Kidney tubule cell (primary cell): ENCODE measurements around the gene TRAK1.

Experiments
- DNase-seq: peaks from one replicate; pipeline ENCODE4 v3.0.0-alpha.2; 2018; ENCODE audit warnings: low spot score

The TRAK1 gene

DNA sequence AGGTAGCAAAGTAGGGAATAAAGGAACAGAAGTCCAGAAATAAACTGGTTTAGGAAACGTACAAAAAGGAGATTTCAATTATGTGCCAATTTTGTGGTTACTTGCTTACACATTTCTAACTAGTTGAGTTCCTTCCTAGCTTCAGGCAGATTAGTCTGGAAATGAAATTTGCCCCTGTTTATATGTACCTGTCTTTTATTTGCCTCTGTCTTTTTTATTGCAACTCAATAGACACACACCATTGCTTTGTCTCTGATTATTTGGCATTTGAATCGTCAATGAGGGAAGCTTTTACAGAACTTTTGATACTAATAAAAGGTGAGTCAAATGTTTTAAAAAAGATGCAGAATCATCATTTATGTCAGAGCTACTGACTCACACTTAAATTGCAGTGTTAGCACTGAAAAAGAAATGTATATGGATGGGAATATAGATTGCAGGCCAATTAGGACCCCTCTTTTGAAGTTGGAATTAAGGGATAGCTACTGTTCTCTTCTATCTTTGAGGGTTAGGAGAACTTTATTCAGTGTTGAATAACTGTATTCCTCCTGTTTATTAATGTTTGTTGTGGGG is 60.5 kb downstream of the TRAK1 start:
- DNase-seq = no peak

DNA sequence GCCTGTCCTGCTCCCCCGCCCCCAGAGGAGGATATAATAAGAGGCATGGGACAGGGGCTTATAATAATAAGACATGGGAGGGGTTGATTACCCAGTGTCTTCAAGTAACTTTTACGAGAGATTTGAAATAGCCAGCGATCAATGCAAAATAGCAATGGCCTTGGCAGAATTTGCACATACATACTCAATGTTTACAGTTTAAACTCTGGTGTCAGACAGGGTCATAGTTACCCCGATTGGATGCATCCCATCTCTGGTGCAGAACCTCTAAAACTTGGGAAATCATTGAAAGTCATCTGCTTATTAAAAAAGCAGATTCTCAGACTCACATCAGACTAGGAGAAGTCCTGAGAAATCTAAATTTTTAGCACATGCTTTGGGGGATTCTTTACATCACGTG is 61.0 kb downstream of the TRAK1 start:
- DNase-seq = no peak

DNA sequence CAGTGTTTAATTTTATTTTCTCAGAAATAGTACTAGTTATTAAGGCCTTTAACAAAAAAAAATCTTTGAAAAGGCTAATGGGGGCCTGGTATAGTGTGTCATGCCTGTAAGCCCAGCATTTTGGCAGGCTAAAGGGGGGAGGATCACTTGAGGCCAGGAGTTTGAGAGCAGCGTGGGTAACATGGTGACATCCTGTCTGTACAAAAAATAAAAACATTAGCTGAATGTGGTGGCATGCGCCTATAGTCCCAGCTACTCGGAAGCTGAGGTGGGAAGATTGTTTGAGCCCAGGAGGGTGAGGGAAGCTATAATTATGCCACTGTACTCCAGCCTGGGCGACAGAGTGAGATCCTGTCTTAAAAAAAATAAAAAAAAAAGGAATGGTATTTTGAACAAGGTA is 61.9 kb downstream of the TRAK1 start:
- no peak for DNase-seq

DNA sequence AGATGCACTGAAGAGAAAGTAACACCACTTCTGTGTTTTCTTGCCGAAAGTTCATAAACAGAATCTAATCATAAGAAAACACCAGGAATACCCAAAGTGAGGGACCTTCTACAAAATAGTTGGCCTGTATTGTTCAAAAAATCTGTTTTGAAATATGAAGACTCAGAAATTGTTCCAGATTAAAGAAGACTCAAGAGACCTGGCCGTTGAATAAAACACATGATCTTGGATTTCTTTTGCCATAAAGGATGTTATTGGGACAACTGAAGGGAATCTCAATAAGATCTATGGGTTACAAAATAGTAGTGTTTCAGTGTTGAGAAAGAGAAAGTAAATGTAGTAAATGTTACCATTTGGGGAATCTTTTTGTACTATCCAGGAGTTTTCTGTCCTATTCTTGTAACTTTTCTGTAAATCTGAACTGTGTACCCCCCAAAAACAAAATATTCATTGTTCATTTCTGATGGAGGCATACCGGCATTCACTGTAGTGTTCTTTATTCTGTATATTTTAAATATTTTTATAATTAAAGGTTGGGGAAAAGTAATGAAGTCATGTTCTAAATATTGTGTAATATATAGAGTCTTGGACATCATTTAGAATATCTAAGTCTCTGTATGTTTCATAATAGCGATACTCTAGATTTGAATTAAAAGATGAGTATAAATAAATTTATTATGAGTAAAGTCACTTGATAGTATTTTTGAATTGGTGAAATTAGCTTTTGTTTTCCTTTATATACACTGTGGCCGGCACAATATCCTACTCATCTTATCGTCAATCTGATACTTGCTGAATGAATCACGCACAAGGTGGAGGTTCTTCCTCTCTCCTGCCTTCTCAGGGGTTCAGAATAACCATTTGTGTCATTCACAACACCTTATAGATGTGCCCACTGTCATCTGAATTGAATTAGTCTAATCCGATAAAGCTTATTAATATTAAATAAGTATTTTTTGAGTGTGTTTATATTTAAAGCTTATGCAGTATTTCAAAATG is 66.7 kb downstream of the TRAK1 start:
- DNase-seq = no peak

DNA sequence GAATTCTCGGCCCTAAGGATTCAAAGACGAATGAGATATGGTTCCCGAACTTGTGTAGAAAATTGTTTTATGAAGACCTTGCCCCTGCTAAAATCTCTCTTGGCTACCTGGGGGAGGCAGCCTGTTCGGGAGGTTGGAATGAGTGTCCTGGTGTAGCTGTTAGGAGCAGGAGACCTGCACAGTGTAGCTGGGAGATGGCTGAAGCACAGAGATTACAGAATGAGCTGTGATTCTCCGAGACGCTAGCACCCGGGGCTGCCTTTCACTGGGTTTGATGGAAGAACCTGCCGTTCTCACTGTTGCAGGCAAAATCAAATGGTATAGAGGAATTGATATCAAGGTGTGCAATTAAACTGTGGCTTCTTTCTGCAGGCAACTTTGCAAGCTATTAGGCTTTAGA is 68.0 kb downstream of the TRAK1 start:
- DNase-seq = no peak

DNA sequence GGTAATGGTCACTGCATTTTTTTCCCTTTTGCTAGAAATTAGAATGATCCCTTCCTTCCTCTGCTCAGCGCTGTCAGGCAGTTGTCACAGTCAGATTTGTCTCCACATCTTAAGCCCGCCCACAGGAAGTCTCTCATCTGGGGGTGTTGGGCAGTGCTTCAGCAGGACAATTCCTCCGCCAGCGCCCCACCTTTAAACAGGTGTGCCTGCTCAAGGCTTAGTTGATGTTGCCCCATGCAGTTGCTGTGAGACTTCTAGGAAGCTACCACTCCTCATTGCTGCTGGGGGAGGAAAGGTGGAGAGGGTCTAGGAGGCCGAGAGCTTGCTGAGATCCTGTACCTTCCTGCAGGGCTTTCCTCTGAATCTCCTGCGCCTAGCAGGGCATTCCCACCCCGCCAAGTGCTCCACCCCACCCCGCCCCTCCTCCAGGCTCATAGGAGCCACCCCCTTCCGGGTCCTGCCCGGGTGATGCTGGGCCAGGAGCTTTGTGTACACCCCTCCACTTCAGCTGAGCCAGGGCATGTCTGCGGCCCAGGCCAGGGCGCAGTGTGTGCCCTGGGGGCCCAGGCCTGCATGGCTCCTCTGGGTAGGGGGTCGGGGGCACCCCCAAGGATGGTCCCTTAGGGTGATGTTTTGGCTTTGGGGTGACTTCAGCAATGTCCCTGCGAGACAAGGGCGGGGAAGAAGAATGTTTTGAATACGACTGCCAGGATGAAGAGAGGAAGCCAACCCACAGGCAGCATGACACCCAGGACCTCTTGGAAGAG is 68.7 kb downstream of the TRAK1 start:
- DNase-seq = peak; percentile 71

DNA sequence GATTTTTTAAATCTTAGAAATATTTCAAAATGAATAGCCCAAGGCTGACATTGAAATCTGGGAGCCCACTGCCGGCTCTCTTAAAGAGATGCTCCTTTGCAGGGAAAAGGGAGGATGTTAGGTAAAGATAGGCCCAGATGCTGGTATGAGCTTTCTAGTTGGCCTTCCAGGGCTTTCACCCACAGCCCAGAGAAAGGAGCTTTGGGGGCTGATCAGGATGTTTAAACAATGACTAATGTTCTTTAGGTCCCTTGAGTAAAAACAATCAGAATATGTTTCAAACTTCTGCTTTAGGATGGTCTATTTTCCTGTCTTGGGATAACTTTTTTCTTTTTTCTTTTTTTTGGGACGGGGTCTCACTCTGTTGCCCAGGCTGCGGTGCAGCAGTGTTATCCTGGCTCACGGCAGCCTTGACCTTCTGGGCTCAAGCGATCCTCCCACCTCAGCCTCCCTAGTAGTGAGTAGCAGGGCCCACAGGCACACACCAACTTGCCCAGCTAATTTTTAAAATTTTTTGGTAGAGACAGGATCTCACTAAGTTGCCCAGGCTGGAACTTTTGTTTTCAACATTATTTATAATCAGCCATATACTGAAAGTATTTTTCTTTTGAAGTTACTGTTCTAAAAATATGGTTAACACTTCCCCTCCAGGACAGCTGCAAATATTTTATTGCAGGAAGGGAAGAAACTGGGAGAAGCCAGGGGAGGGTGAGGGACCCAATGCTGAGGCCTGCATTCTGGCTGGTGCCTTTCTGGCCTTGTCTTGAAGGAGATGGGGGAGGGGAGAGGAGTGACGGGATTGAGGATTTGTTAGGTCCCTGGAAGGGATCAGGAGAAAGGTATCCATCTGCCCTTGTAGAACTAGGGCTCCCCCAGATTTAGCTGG is 70.1 kb downstream of the TRAK1 start:
- DNase-seq = peak; percentile 40

DNA sequence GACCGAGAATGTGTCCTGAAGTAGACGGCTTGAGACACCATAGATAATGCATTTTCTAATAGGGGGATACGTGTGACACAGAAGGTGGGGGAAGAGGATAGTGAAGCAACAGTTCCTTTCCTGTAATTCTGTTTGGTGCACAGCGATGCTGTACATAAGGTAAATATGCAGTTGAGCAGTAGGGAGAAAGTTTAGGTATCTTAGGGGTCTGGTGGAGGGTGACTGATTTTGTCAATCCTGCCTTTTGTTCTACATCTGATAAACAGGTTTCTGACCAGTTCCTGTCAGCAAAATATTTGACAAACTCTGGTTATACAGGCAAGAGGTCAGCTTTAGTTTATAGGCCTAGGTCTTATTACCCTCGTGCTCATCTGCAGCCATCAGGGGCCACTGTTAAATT is 71.3 kb downstream of the TRAK1 start:
- DNase-seq = no peak

DNA sequence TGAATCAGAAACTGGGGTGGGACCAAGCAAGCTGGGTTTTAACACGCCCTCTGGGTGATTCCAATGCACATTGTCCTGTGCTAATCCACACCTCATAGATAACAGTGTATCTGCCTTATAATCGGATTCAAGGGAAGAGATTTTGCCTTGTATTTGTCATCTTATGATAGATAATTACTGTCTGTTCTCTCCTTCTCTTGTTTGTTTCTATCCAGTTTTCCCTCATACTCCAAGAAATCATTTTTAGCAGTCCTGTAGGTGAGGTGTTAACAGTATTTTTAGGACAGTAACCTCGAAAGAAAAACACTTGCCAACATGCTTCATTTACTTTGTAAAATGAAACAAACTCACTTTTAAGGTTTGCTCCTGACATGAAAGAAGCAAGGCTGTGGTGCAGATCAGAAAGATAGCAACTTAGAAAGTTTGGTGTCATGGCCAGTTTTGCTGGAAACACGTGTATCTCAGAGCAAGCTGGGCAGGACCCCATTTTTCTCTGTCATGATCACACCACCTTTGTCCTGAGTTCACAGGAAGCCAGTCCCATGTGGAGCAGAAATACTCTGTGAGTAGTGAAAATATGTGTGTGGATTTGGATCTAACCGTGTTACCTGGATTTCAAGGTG is 72.6 kb downstream of the TRAK1 start:
- DNase-seq = no peak

DNA sequence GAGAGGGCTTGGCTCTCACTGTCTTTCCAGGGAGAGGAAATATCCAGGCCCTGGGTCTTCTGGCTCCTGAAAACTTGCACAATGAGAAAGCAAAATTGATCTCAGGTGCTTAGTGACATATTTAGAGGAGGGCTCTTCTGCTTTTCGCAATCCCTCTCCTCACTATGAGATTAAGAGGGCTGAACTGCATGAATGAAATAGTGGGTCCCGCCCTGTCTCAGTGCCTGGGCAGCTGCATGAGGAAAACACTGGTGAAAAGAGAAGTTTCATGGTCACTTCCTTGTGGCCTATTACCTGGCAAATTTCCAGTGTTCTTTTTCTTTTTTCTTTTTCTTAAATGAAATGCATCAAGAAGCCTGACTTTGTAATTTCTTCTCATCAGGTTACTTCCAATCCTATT is 73.5 kb downstream of the TRAK1 start:
- no peak for DNase-seq

DNA sequence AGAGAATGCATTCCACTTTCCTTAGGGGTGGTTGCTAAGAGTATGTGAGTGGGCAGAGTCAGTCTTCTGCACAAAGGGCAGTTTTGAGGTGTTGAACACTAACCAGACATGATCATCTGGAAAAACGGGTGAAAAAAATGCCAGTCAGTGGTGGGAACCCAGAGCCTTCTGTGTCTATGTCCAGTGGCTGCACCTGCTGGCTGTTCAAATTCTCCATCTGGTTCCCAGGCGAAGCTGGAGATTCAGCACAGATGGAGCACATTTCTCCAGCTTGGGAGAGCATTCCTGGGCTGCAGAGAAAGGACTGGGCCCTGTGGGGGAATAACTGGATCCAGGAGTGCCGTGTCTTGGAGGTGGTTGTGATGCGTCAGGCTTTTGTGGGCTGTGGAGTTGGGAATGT is 74.1 kb downstream of the TRAK1 start:
- no peak for DNase-seq

DNA sequence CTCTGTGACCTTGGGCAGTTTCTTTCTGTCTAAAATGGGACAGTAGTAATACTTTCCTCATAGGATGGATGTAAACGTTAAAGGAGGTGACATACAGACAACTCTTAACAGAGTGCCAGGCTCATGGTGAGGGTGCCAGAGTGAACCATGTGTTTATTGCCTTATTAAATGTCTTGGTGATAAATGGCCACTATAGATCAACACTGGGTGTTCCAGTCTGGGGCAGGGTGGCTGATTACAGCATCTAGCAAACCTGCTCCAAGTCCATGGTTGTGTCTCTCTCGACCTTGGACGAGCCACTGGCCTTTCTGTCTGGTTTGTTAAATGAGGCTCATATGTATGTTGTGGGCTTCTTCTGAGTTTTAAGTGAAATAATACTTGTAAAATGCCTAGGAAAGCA is 75.1 kb downstream of the TRAK1 start:
- no peak for DNase-seq

DNA sequence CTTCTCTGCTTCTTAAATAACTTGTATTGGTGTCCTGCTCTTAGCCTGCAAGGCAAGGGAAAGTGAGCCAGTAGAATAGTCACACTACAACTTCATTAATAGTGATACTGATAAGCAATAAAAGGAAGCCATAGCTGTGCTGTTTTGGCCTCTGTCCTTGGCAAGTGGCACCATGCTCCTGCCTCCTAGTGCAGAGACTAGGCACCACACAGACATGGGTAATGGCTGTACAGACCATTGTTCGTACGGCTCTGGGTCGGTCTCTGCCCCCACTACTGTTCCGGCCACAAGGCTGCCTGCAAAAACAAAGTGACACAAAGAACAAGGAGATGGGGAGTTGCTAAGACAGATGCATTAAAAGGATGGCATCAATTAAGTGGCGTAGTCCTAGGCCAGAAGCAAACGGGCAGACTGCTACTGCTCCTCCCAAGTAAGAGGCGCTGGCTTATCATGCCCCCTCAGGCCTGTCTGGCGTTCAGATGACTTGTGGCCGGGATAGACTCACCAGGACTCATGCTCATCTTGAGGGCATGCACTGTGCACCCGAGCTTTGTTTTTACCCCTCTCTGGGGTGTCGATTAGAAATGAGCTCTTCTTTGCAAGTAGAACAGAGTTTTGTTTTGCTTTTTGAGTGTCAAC is 75.6 kb downstream of the TRAK1 start:
- DNase-seq = no peak

DNA sequence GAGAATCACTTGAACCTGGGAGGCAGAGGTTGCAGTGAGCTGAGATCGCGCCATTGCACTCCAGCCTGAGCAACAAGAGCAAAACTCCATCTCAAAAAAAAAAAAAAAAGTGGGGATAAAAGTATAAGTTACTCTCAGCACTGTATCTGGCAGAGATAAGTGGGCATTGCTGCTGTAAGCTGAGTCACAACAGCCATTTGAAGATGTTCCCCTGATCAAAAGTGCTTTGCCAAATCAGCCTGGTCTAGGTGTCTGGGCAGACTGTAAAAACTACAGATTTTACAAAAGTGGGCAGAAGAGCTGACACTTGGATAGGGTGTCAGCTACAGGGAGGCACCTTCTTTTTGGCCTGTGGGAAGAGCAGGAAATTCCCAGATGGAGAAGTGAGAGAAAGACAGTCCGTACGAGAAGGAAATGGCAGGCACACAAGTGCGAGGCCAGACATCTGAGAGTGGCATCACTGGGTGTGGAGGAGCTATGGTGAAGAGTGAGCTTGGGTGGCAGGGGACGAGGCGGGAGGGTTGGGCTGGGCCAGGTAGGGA is 78.5 kb downstream of the TRAK1 start:
- no peak for DNase-seq

DNA sequence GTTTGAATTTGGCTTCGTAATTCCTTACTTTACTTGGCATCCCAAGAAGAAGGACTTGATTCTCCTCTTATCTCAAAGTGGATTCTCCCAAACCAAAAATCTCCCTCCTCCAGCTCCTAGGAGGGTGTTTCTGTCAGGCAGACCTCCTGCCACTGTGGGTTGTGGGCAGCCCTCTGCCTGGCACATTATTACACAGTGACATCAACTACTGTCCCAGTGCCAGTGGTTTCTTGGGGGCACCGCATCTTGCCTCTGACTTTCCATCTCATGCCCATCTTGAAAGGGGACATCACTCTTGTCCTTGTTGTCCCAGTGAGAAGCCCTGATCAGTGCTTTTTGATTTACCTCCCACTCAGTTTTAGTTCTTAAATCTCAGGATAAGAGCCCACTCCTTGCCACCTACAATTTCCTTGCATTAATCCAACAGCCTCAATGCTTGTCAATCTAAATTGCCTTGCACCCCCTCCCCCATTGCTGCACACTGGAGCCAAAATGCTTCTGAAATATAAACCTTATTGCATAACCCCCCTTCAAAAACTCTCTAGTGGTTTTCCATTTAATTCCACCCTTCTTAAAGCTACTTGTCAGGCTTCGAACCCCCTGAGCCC is 81.0 kb downstream of the TRAK1 start:
- DNase-seq = no peak

DNA sequence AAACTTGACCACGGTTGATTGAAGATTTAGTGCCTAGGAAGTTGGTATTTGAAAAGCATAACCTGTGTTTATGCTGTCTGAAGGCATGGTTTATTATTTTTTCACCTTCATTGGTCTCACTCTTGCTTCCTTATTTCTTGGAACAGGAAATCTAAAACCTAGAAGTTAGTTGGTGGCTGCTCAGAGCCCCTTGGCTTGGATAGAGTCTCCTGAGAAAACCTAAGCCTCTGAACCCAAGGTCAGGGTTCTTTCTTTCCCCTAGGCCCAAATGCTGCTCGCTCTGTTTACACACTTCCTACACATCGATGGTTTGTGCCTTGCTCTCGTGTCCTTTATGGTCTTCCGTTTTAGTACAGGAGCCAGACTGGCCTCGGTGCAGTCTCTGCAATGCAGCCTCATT is 82.2 kb downstream of the TRAK1 start:
- no peak for DNase-seq

DNA sequence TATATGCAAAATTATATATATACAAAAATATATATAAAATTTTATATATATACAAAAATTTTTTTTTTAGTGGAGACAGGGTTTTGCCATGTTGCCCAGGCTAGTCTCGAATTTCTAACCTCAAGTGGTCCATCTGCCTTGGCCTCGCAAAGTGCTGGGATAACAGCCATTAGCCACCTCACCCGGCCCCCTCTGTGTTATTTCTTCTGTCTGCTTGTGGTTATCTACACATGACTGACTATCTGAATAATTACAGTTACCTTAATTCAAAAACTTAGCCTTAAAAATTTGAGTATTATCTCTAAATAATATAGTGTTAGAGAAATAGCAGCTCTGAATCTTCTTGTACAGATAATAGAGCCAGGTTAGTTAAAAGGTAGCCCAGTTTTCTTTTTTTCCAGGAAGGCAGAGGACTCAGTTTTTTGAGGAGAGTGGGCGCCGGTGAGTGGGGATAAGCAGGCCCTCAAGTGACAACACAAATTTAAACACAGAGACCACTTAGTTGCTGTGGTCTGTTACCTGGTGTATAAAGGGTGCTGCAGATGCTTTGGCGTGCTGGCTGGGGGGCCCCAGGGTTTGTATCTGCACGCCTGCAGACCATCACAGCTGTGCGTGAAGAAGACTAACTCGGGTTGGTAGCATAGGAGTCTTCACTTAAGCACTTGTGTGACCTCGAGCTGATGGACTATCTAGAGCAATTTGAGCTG is 83.7 kb downstream of the TRAK1 start:
- DNase-seq = no peak

DNA sequence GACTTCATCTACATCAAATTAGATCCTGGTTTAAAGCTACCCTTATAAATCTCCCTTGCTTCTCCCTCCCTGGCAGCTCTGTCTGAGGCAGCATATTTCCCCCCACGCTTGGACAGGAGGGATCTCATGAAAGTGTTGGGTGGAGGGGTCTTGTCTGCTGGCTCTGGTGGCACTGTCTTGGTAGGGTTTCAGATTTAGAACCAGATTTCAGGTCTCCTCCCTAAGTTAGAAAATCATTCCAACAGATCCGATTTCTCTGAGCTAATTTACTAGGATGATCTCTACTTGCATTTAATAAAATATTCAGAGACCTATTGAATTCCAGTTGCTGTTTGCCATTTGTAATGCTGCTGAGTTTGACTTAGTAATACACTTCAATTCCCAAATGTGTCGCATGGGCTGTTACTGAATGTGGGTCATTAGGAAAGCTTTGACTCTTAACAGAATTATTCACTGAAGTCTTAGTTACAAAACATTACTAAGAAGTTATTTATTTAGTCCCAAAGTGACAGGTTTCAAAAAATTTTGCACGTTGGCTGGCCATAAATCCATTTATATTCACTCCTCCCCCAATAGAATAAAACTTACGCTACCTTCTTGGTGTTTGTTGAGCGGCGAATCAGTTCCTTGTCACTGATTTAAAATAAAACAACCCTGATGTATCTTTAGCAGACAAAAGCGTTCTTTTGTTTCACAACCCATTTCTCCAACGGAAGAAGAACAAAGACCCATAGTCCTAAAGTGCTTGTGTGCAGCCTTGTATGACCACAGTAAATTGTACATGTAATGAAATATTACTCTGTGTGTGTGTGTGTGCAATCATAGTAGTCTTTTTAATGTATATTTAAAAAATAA is 84.5 kb downstream of the TRAK1 start:
- DNase-seq = no peak
